Ishikawa (cell line): ENCODE measurements around the gene ANAPC2.

Source experiments
- CEBPB ChIP-seq: IDR thresholded peaks from 2 replicates; pipeline ENCODE4 v1.6.1; 2012
- CREB1 ChIP-seq: IDR thresholded peaks from 2 replicates; pipeline ENCODE4 v1.6.1; 2012; ENCODE audit warnings: low read depth
- EGR1 ChIP-seq: IDR thresholded peaks from 2 replicates; pipeline ENCODE4 v1.6.1; 2012
- EP300 ChIP-seq: IDR thresholded peaks from 2 replicates; pipeline ENCODE4 v1.6.1; 2012; ENCODE audit warnings: borderline replicate concordance
- FOXM1 ChIP-seq: IDR thresholded peaks from 2 replicates; pipeline ENCODE4 v1.6.1; 2012; ENCODE audit warnings: low read depth, borderline replicate concordance
- MAX ChIP-seq: IDR thresholded peaks from 2 replicates; pipeline ENCODE4 v1.6.1; 2012
- NFIC ChIP-seq: IDR thresholded peaks from 2 replicates; pipeline ENCODE4 v1.6.1; 2012
- RAD21 ChIP-seq: IDR thresholded peaks from 2 replicates; pipeline ENCODE4 v1.6.1; 2012; ENCODE audit warnings: low read depth
- REST ChIP-seq: IDR thresholded peaks from 2 replicates; pipeline ENCODE4 v1.6.1; 2012; ENCODE audit warnings: low read depth, mild to moderate bottlenecking
- TAF1 ChIP-seq: IDR thresholded peaks from 2 replicates; pipeline ENCODE4 v1.6.1; 2012; ENCODE audit warnings: low read depth, mild to moderate bottlenecking
- TCF12 ChIP-seq: IDR thresholded peaks from 2 replicates; pipeline ENCODE4 v1.6.1; 2012; ENCODE audit warnings: low read depth
- TEAD4 ChIP-seq: IDR thresholded peaks from 2 replicates; pipeline ENCODE4 v1.6.1; 2012
- USF1 ChIP-seq: IDR thresholded peaks from 2 replicates; pipeline ENCODE4 v1.6.1; 2012
- YY1 ChIP-seq: IDR thresholded peaks from 2 replicates; pipeline ENCODE4 v1.6.1; 2012; ENCODE audit warnings: low read depth
- ZBTB7A ChIP-seq: IDR thresholded peaks from 2 replicates; pipeline ENCODE4 v1.6.1; 2012; ENCODE audit warnings: low read depth

ANAPC2 gene

GRCh38 chr9:137216188-137216965 is 28.0 kb upstream of the ANAPC2 start:
- no peak for TF ChIP-seq TEAD4
- TF ChIP-seq TCF12: no peak
- TF ChIP-seq TAF1: no peak
- TF ChIP-seq EP300: no peak
- no peak for TF ChIP-seq RAD21
- TF ChIP-seq REST: no peak
- no peak for TF ChIP-seq NFIC
- TF ChIP-seq CEBPB: no peak

GRCh38 chr9:137215196-137215986 is 27.0 kb upstream of the ANAPC2 start:
- TF ChIP-seq TEAD4: no peak
- no peak for TF ChIP-seq RAD21
- TF ChIP-seq TAF1: no peak
- no peak for TF ChIP-seq YY1
- no peak for TF ChIP-seq CEBPB
- TF ChIP-seq MAX: no peak
- TF ChIP-seq EP300: no peak
- TF ChIP-seq REST: no peak

GRCh38 chr9:137214620-137215019 is 26.3 kb upstream of the ANAPC2 start:
- TF ChIP-seq MAX (no peak), USF1 (no peak), FOXM1 (no peak), TEAD4 (no peak), TAF1 (no peak), RAD21 (no peak), EP300 (no peak), REST (no peak), CEBPB (no peak), NFIC (no peak), TCF12 (no peak), EGR1 (no peak), ZBTB7A (no peak), CREB1 (no peak), YY1 (no peak)

GRCh38 chr9:137213160-137214060 is 25.1 kb upstream of the ANAPC2 start:
- TF ChIP-seq TAF1 (no peak), RAD21 (peak; percentile 30; the same call in 1 of the 2 replicates)
